ENCODE measurements around the gene TNRC6B. TPM values are rescaled to one million over a fixed set of nuclear protein-coding genes. Genes with fewer than 3 reads are reported as not detected.

TNRC6B gene
- total RNA-seq, 2 experiments from 2014 or later = 37.0 to 63.7 TPM

GRCh38 chr22:40265783-40266182 lies 88.1 kb downstream of the TNRC6B start:
- Histone ChIP-seq H3K27ac (ENCODE audit: low read depth, low read length, poor library complexity, severe bottlenecking) (no peak overlapping the region), H3K4me2 (ENCODE audit: low read length) (no peak overlapping the region), H2AFZ (ENCODE audit: low read length) (no peak overlapping the region), H4K20me1 (ENCODE audit: insufficient read depth, low read length) (no peaks in the 10 kb centered on the region), H3K4me3 (ENCODE audit: low read depth, low read length, poor library complexity, severe bottlenecking) (no peak overlapping the region), H3K9me3 (ENCODE audit: low read length) (no peaks in the 10 kb centered on the region), H3K4me1 (ENCODE audit: insufficient read depth, low read length, poor library complexity, severe bottlenecking) (no peaks in the 10 kb centered on the region), H3K9me2 (ENCODE audit: insufficient read depth, low read length) (no peaks in the 10 kb centered on the region), H3K36me3 (ENCODE audit: insufficient read depth, low read length) (peaks cover 58% of the 10 kb centered on the region), H3K79me2 (ENCODE audit: insufficient read depth, low read depth, low read length) (no peaks in the 10 kb centered on the region)
- intact Hi-C loops (cut with micrococcal nuclease; ENCODE audit: unreplicated experiment) = no loop called here
- no peak for DNase-seq (ENCODE audit: low spot score)
- no TSS peak for BruUV-seq (replicated peaks)
- TF ChIP-seq CTCF (conservative IDR thresholded peaks at IDR 0.05; ENCODE audit: low read length) (no peak), EZH2phosphoT487 (IDR thresholded peaks at IDR 0.05; ENCODE audit: borderline replicate concordance, low read depth, low read length) (no peak)
- POLR2A ChIA-PET = no interaction called here
- CTCF ChIA-PET (ENCODE audit: unreplicated experiment) = no interaction called here

GRCh38 chr22:40270031-40270430 lies 92.3 kb downstream of the TNRC6B start:
- H3K4me3 ChIP-seq (ENCODE audit: low read depth, low read length, poor library complexity, severe bottlenecking) = no peak overlapping the region
- no peak overlapping the region for H2AFZ ChIP-seq (ENCODE audit: low read length)
- H3K36me3 ChIP-seq (ENCODE audit: insufficient read depth, low read length) = peaks cover 56% of the 10 kb centered on the region
- CTCF ChIA-PET (ENCODE audit: unreplicated experiment) = no interaction called here
- TF ChIP-seq CTCF (conservative IDR thresholded peaks at IDR 0.05; ENCODE audit: low read length) (no peak), EZH2phosphoT487 (IDR thresholded peaks at IDR 0.05; ENCODE audit: borderline replicate concordance, low read depth, low read length) (no peak)
- no peak overlapping the region for H3K4me2 ChIP-seq (ENCODE audit: low read length)
- H3K79me2 ChIP-seq (ENCODE audit: insufficient read depth, low read depth, low read length) = no peaks in the 10 kb centered on the region
- H3K4me1 ChIP-seq (ENCODE audit: insufficient read depth, low read length, poor library complexity, severe bottlenecking) = no peaks in the 10 kb centered on the region
- no peaks in the 10 kb centered on the region for H3K9me2 ChIP-seq (ENCODE audit: insufficient read depth, low read length)
- no peaks in the 10 kb centered on the region for H4K20me1 ChIP-seq (ENCODE audit: insufficient read depth, low read length)
- POLR2A ChIA-PET = interaction anchor here (0.6 kb wide), 2 partner anchors 21 kb away, joined by 3 to 4 read pairs; no protein-coding TSS in a partner anchor
- intact Hi-C loops (cut with micrococcal nuclease; ENCODE audit: unreplicated experiment) = no loop called here
- H3K27ac ChIP-seq (ENCODE audit: low read depth, low read length, poor library complexity, severe bottlenecking) = no peak overlapping the region
- no TSS peak for BruUV-seq (replicated peaks)
- no peak for DNase-seq (ENCODE audit: low spot score)
- H3K9me3 ChIP-seq (ENCODE audit: low read length) = no peaks in the 10 kb centered on the region

- H2AFZ ChIP-seq (ENCODE audit: low read length) = no peak overlapping the region
- no peaks in the 10 kb centered on the region for H3K9me2 ChIP-seq (ENCODE audit: insufficient read depth, low read length)
- BruUV-seq (replicated peaks) = no TSS peak
- H3K4me2 ChIP-seq (ENCODE audit: low read length) = no peak overlapping the region
- POLR2A ChIA-PET = interaction anchor here (0.6 to 1.1 kb wide), 2 partner anchors 20 to 27 kb away, joined by 3 read pairs; no protein-coding TSS in a partner anchor
- intact Hi-C loops (cut with micrococcal nuclease; ENCODE audit: unreplicated experiment) = no loop called here
- CTCF ChIA-PET (ENCODE audit: unreplicated experiment) = no interaction called here
- H3K4me1 ChIP-seq (ENCODE audit: insufficient read depth, low read length, poor library complexity, severe bottlenecking) = peaks cover 1% of the 10 kb centered on the region
- TF ChIP-seq EZH2phosphoT487 (IDR thresholded peaks at IDR 0.05; ENCODE audit: borderline replicate concordance, low read depth, low read length) = no peak
- TF ChIP-seq CTCF (conservative IDR thresholded peaks at IDR 0.05; ENCODE audit: low read length) = no peak
- no peak for DNase-seq (ENCODE audit: low spot score)
- no peaks in the 10 kb centered on the region for H3K79me2 ChIP-seq (ENCODE audit: insufficient read depth, low read depth, low read length)
- H4K20me1 ChIP-seq (ENCODE audit: insufficient read depth, low read length) = no peaks in the 10 kb centered on the region
- H3K36me3 ChIP-seq (ENCODE audit: insufficient read depth, low read length) = peaks cover 53% of the 10 kb centered on the region
- no peak overlapping the region for H3K27ac ChIP-seq (ENCODE audit: low read depth, low read length, poor library complexity, severe bottlenecking)
- no peak overlapping the region for H3K4me3 ChIP-seq (ENCODE audit: low read depth, low read length, poor library complexity, severe bottlenecking)
- no peaks in the 10 kb centered on the region for H3K9me3 ChIP-seq (ENCODE audit: low read length)
Observed at GRCh38 chr22:40270748-40271373, 93.1 kb downstream of the TNRC6B start.

All from OCI-LY7 (cell line).